Neural progenitor cell (in vitro differentiated cells): Measurements from ENCODE around the gene MYBPH. TPM values are rescaled to one million over a fixed set of nuclear protein-coding genes. Genes with fewer than 3 reads are reported as not detected.

Source experiments
- DNase-seq: peaks from one replicate; pipeline ENCODE4 v3.0.0-alpha.2; 2016; ENCODE audit warnings: low spot score
- H2AFZ ChIP-seq: fragments of 200-600 bp; sonication (generic); replicated peaks from 2 replicates; pipeline ENCODE4 v1.6.1; 2016; ENCODE audit warnings: antibody characterized with exemption
- H3F3A ChIP-seq: fragments of 200-600 bp; sonication (generic); 2 replicates; pipeline ENCODE4 v1.6.1; 2016; ENCODE audit warnings: antibody characterized with exemption, low read depth
- H3K27ac ChIP-seq: fragments of 200-600 bp; sonication (generic); 2 replicates; pipeline ENCODE4 v1.5.1; 2016; ENCODE audit warnings: mild to moderate bottlenecking
- H3K27me3 ChIP-seq: fragments of 200-600 bp; sonication (generic); 2 replicates; pipeline ENCODE4 v1.6.1; 2016; ENCODE audit warnings: mild to moderate bottlenecking, moderate library complexity
- H3K36me3 ChIP-seq: fragments of 200-600 bp; sonication (generic); 2 replicates; pipeline ENCODE4 v1.5.1; 2016
- H3K4me1 ChIP-seq: fragments of 200-600 bp; sonication (generic); 2 replicates; pipeline ENCODE4 v1.6.1; 2016; ENCODE audit warnings: mixed run types
- H3K4me2 ChIP-seq: fragments of 200-600 bp; sonication (generic); 2 replicates; pipeline ENCODE4 v1.6.1; 2016
- H3K4me3 ChIP-seq: fragments of 200-600 bp; sonication (generic); 2 replicates; pipeline ENCODE4 v1.5.1; 2016
- H3K79me2 ChIP-seq: fragments of 200-600 bp; sonication (generic); 2 replicates; pipeline ENCODE4 v1.6.1; 2016; ENCODE audit warnings: low read depth
- H3K9ac ChIP-seq: fragments of 200-600 bp; sonication (generic); 2 replicates; pipeline ENCODE4 v1.6.1; 2016
- H3K9me3 ChIP-seq: fragments of 200-600 bp; sonication (generic); 2 replicates; pipeline ENCODE4 v1.5.1; 2016; ENCODE audit warnings: low read depth
- H4K20me1 ChIP-seq: fragments of 200-600 bp; sonication (generic); 2 replicates; pipeline ENCODE4 v1.6.1; 2016; ENCODE audit warnings: low read depth
- H3K27ac Mint-ChIP-seq: 3 replicates; pipeline ENCODE4 v1.8.0; 2021; ENCODE audit warnings: mixed read lengths
- H3K27me3 Mint-ChIP-seq: 2 replicates; pipeline ENCODE4 v1.8.0; 2022; ENCODE audit warnings: low read depth, mild to moderate bottlenecking, inconsistent platforms, moderate library complexity, mixed read lengths; ENCODE audit not compliant: insufficient read depth
- H3K36me3 Mint-ChIP-seq: 3 replicates; pipeline ENCODE4 v1.8.0; 2021; ENCODE audit warnings: mixed read lengths
- H3K4me1 Mint-ChIP-seq: 3 replicates; pipeline ENCODE4 v1.8.0; 2021; ENCODE audit warnings: mixed read lengths
- H3K4me3 Mint-ChIP-seq: 3 replicates; pipeline ENCODE4 v1.8.0; 2021; ENCODE audit warnings: mild to moderate bottlenecking, moderate library complexity, mixed read lengths
- H3K9me3 Mint-ChIP-seq: 3 replicates; pipeline ENCODE4 v1.8.0; 2020; ENCODE audit warnings: mixed read lengths
- EZH2 ChIP-seq: fragments of 200-600 bp; sonication (generic); IDR thresholded peaks from 2 replicates; pipeline ENCODE4 v1.6.1; 2017; ENCODE audit warnings: antibody characterized with exemption, mild to moderate bottlenecking, moderate library complexity
- EZH2phosphoT487 ChIP-seq: fragments of 200-600 bp; sonication (generic); IDR thresholded peaks from 2 replicates; pipeline ENCODE4 v1.6.1; 2017; ENCODE audit warnings: antibody characterized with exemption
- total RNA-seq: library from RNA; depleted of rRNA; stranded (reverse); fragments of >200 nt; gene quantifications from 2 replicates; pipeline ENCODE4 v1.2.3, GENCODE V29; 2015; ENCODE audit warnings: low replicate concordance
- TF ChIP-seq, protein P1 (sequence below): fragments of 200-600 bp; sonication (generic); IDR thresholded peaks from 2 replicates; pipeline ENCODE4 v1.5.1; 2017; ENCODE audit warnings: antibody characterized with exemption, mild to moderate bottlenecking

The MYBPH gene
- total RNA-seq, 1 donor from 2014 or later, result not detected

DNA sequence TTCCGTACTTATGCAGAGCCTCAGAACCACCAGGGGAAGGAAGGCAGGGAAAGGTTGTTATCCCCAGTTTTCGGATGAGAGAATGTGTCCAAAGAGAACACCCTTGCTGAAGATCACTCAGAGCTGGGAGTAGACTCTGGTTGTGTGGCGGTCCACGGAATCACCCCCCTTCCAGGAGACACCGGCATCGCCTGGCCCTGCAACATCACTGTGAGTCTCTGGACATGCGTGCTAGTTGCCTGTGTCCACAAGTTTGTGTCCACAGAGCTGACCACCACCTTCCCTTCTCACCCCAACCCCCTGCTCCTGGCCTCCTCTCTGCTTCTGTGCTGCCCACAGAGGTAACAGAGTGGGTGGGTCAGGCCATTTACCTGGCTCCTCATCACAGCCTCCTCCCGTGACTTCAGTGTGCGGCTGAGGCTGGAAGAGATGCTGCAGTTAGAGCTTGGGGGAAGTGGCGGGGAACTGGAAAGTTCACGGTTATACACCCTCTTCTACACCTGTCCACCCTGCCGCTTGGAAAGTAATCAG, 7.3 kb downstream of the MYBPH start:
- no peaks in the 10 kb centered on the region for H3K27me3 ChIP-seq
- peaks cover 12% of the 10 kb centered on the region for H3K27me3 Mint-ChIP-seq
- H3K4me1 Mint-ChIP-seq, result peaks cover 23% of the 10 kb centered on the region
- H3K27ac ChIP-seq, result no peak overlapping the region
- no peak overlapping the region for H3K4me3 Mint-ChIP-seq
- peaks cover 5% of the 10 kb centered on the region for H3K4me1 ChIP-seq
- TF ChIP-seq, protein P1, sequence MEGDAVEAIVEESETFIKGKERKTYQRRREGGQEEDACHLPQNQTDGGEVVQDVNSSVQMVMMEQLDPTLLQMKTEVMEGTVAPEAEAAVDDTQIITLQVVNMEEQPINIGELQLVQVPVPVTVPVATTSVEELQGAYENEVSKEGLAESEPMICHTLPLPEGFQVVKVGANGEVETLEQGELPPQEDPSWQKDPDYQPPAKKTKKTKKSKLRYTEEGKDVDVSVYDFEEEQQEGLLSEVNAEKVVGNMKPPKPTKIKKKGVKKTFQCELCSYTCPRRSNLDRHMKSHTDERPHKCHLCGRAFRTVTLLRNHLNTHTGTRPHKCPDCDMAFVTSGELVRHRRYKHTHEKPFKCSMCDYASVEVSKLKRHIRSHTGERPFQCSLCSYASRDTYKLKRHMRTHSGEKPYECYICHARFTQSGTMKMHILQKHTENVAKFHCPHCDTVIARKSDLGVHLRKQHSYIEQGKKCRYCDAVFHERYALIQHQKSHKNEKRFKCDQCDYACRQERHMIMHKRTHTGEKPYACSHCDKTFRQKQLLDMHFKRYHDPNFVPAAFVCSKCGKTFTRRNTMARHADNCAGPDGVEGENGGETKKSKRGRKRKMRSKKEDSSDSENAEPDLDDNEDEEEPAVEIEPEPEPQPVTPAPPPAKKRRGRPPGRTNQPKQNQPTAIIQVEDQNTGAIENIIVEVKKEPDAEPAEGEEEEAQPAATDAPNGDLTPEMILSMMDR, result no peak
- TF ChIP-seq EZH2 (no peak), EZH2phosphoT487 (no peak)
- no peak overlapping the region for H3K4me2 ChIP-seq
- H3F3A ChIP-seq, result no peaks in the 10 kb centered on the region
- H2AFZ ChIP-seq, result no peak overlapping the region
- no peaks in the 10 kb centered on the region for H3K9me3 ChIP-seq
- peaks cover 11% of the 10 kb centered on the region for H3K36me3 Mint-ChIP-seq
- DNase-seq, result no peak
- no peaks in the 10 kb centered on the region for H3K36me3 ChIP-seq
- no peaks in the 10 kb centered on the region for H3K79me2 ChIP-seq
- H3K9me3 Mint-ChIP-seq, result peaks cover 3% of the 10 kb centered on the region
- no peaks in the 10 kb centered on the region for H4K20me1 ChIP-seq
- peak overlapping the region; percentile 87 for H3K27ac Mint-ChIP-seq
- H3K4me3 ChIP-seq, result no peak overlapping the region
- H3K9ac ChIP-seq, result no peak overlapping the region

- no peaks in the 10 kb centered on the region for H3F3A ChIP-seq
- no peaks in the 10 kb centered on the region for H3K27me3 ChIP-seq
- H3K4me3 Mint-ChIP-seq, result no peak overlapping the region
- no peak overlapping the region for H2AFZ ChIP-seq
- no peak overlapping the region for H3K4me3 ChIP-seq
- peaks cover 23% of the 10 kb centered on the region for H3K4me1 Mint-ChIP-seq
- no peak overlapping the region for H3K27ac ChIP-seq
- H3K27me3 Mint-ChIP-seq, result peaks cover 12% of the 10 kb centered on the region
- peaks cover 3% of the 10 kb centered on the region for H3K9me3 Mint-ChIP-seq
- TF ChIP-seq EZH2phosphoT487, result no peak
- TF ChIP-seq EZH2, result no peak
- TF ChIP-seq, protein P1, result no peak
- no peak overlapping the region for H3K9ac ChIP-seq
- DNase-seq, result no peak
- peaks cover 4% of the 10 kb centered on the region for H3K4me1 ChIP-seq
- H3K79me2 ChIP-seq, result no peaks in the 10 kb centered on the region
- peaks cover 11% of the 10 kb centered on the region for H3K36me3 Mint-ChIP-seq
- no peak overlapping the region for H3K4me2 ChIP-seq
- H3K36me3 ChIP-seq, result no peaks in the 10 kb centered on the region
- no peak overlapping the region for H3K27ac Mint-ChIP-seq
- no peaks in the 10 kb centered on the region for H4K20me1 ChIP-seq
- no peaks in the 10 kb centered on the region for H3K9me3 ChIP-seq
Measured at GRCh38 chr1:203167913-203168200, 7.8 kb downstream of the MYBPH start.

DNA sequence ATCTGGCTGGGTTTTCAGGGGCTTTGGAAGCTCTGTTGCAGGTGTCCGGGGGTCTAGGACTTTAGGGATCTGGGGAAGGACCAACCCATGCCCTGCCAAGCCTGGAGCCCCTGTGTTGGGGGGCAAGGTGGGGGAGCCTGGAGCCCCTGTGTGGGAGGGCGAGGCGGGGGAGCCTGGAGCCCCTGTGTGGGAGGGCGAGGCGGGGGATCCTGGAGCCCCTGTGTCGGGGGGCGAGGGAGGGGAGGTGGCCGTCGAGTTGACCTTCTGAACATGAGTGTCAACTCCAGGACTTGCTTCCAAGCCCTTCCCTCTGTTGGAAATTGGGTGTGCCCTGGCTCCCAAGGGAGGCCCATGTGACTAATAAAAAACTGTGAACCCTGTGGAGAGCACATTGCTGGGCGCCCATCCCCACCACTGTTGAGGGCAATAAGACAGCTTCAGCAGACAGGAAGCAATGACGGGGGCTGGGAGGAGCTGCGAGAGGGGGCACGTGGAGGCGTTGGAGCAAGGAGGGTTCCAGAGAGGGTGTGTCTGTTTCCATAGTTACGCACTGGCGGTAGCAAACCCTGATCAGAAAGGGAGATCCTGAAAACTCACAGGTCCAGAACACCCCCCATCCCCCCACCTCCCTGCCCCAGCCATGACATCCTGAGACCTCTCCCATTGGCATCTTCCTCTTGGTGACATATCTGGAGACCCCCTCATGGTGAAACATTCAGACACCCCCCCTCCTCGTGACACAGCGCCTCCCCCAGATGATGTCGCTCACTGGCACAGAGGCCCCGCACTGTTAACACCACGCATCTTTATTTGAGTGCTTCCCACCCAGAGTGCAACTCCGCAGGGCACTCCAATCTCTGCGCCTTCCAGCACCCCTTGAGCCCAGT, 8.4 kb downstream of the MYBPH start:
- Mint-ChIP-seq H3K36me3 (peaks cover 11% of the 10 kb centered on the region), H3K9me3 (peaks cover 3% of the 10 kb centered on the region), H3K4me1 (peaks cover 23% of the 10 kb centered on the region), H3K27me3 (peaks cover 12% of the 10 kb centered on the region), H3K27ac (no peak overlapping the region), H3K4me3 (no peak overlapping the region)
- Histone ChIP-seq H3F3A (no peaks in the 10 kb centered on the region), H3K79me2 (no peaks in the 10 kb centered on the region), H3K4me3 (no peak overlapping the region), H3K27ac (no peak overlapping the region), H3K9ac (no peak overlapping the region), H3K36me3 (no peaks in the 10 kb centered on the region), H4K20me1 (no peaks in the 10 kb centered on the region), H3K4me2 (no peak overlapping the region), H3K27me3 (no peaks in the 10 kb centered on the region), H2AFZ (no peak overlapping the region), H3K4me1 (no peaks in the 10 kb centered on the region), H3K9me3 (no peaks in the 10 kb centered on the region)
- DNase-seq, result no peak
- TF ChIP-seq, protein P1, result no peak
- no peak for TF ChIP-seq EZH2phosphoT487
- TF ChIP-seq EZH2, result no peak
